DND-41 (cell line): Measurements from ENCODE around the gene DLEU7.

ENCODE experiments used
- EZH2 ChIP-seq: IDR thresholded peaks from 3 replicates; pipeline ENCODE4 v1.6.1; 2012; ENCODE audit warnings: borderline replicate concordance, low read depth, mild to moderate bottlenecking, moderate library complexity, low read length, inconsistent platforms; ENCODE audit not compliant: severe bottlenecking
- TF ChIP-seq, protein P1 (sequence below): IDR thresholded peaks from 2 replicates; pipeline ENCODE4 v1.5.1; 2012; ENCODE audit warnings: borderline replicate concordance, low read length, moderate library complexity, mild to moderate bottlenecking; ENCODE audit not compliant: poor library complexity, severe bottlenecking; ENCODE audit errors: extremely low read depth

- TF ChIP-seq, protein P1, sequence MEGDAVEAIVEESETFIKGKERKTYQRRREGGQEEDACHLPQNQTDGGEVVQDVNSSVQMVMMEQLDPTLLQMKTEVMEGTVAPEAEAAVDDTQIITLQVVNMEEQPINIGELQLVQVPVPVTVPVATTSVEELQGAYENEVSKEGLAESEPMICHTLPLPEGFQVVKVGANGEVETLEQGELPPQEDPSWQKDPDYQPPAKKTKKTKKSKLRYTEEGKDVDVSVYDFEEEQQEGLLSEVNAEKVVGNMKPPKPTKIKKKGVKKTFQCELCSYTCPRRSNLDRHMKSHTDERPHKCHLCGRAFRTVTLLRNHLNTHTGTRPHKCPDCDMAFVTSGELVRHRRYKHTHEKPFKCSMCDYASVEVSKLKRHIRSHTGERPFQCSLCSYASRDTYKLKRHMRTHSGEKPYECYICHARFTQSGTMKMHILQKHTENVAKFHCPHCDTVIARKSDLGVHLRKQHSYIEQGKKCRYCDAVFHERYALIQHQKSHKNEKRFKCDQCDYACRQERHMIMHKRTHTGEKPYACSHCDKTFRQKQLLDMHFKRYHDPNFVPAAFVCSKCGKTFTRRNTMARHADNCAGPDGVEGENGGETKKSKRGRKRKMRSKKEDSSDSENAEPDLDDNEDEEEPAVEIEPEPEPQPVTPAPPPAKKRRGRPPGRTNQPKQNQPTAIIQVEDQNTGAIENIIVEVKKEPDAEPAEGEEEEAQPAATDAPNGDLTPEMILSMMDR = no peak
- no peak for TF ChIP-seq EZH2
Observed at GRCh38 chr13:50864492-50864891, 21.0 kb upstream of the DLEU7 start.
